ENCODE measurements around the gene TIGAR.

GRCh38 chr12:4281173-4281654 is 39.8 kb upstream of the TIGAR start:
- TF ChIP-seq POLR2A (IDR thresholded peaks at IDR 0.05; ENCODE audit: control extremely low read depth in 1 of 2, low read depth in 2 of 2, low read length in 2 of 2), result no peak
- TF ChIP-seq TCF12 (IDR thresholded peaks at IDR 0.05; ENCODE audit: low read depth, low read length), result no peak
- TF ChIP-seq HDAC2 (IDR thresholded peaks at IDR 0.05; ENCODE audit: borderline replicate concordance in 1 of 2, low read depth in 2 of 2, low read length in 2 of 2), result no peak
- no peak for TF ChIP-seq RFX5 (IDR thresholded peaks at IDR 0.05; ENCODE audit: borderline replicate concordance, low read depth, low read length)
- no peak for TF ChIP-seq EZH2 (IDR thresholded peaks at IDR 0.05; ENCODE audit: low read depth, low read length, severe bottlenecking)
- no peak for TF ChIP-seq CHD7 (IDR thresholded peaks at IDR 0.05; ENCODE audit: insufficient replicate concordance, low read length)
- no peak for TF ChIP-seq MAFK (IDR thresholded peaks at IDR 0.05; ENCODE audit: low read depth, low read length)
